GM12878 (cell line): Measurements from ENCODE around the gene TEPSIN. TPM values are rescaled to one million over a fixed set of nuclear protein-coding genes. Genes with fewer than 3 reads are reported as not detected.
A peak's percentile ranks its signal among the peaks of the same experiment; 100 is the strongest.

Experiments used
- BHLHE40 ChIP-seq, 2 experiments: fragments of 450-650 bp in 1 of 2; IDR thresholded peaks; 2 replicates each; pipeline ENCODE4 v1.6.1; 2011 to 2017; ENCODE audit warnings: low read depth in 2 of 2, borderline replicate concordance in 1 of 2, improper control_type of control experiment in 1 of 2, low read length in 1 of 2, mild to moderate bottlenecking in 1 of 2
- CTCF ChIP-seq, 3 experiments: IDR thresholded peaks in 2 of 3; conservative IDR thresholded peaks in 1 of 3; 2 replicates each; pipeline ENCODE4 v1.5.1; 2011; ENCODE audit warnings: low read depth in 3 of 3, low read length in 3 of 3, mild to moderate bottlenecking in 3 of 3, control low read depth in 2 of 3, moderate library complexity in 2 of 3, inconsistent platforms in 1 of 3, mixed read lengths in 1 of 3; ENCODE audit not compliant: control insufficient read depth in 2 of 3, insufficient read depth in 1 of 3; ENCODE audit errors: extremely low read depth in 1 of 3
- ELK1 ChIP-seq: IDR thresholded peaks from 2 replicates; pipeline ENCODE4 v1.6.1; 2012; ENCODE audit warnings: low read depth, low read length, improper control_type of control experiment
- FOS ChIP-seq: IDR thresholded peaks from 3 replicates; pipeline ENCODE4 v1.6.1; 2011; ENCODE audit warnings: borderline replicate concordance; ENCODE audit not compliant: insufficient read length; ENCODE audit errors: extremely low read depth
- HSF1 ChIP-seq: fragments of 150-350 bp; IDR thresholded peaks from 2 replicates; pipeline ENCODE4 v1.6.1; 2014; ENCODE audit warnings: mild to moderate bottlenecking, low read depth, low read length
- IRF4 ChIP-seq: IDR thresholded peaks from 2 replicates; pipeline ENCODE4 v1.6.1; 2011; ENCODE audit warnings: low read depth, low read length
- NR2C1 ChIP-seq: fragments of 450-650 bp; IDR thresholded peaks from 2 replicates; pipeline ENCODE4 v1.6.1; 2017; ENCODE audit warnings: antibody characterized with exemption, mild to moderate bottlenecking, moderate library complexity
- RELB ChIP-seq: fragments of 450-650 bp; IDR thresholded peaks from 2 replicates; pipeline ENCODE4 v1.6.1; 2017; ENCODE audit warnings: low read depth, mild to moderate bottlenecking, moderate library complexity
- TAF1 ChIP-seq: IDR thresholded peaks from 2 replicates; pipeline ENCODE4 v1.6.1; 2011; ENCODE audit warnings: mild to moderate bottlenecking, low read depth, low read length, borderline replicate concordance
- TCF7 ChIP-seq: IDR thresholded peaks from 2 replicates; pipeline ENCODE4 v1.6.1; 2014; ENCODE audit warnings: antibody characterized with exemption, borderline replicate concordance
- ZNF207 ChIP-seq: fragments of 450-650 bp; IDR thresholded peaks from 2 replicates; pipeline ENCODE4 v1.6.1; 2014; ENCODE audit warnings: antibody characterized with exemption, mild to moderate bottlenecking, borderline replicate concordance
- ZNF24 ChIP-seq: fragments of 450-650 bp; IDR thresholded peaks from 2 replicates; pipeline ENCODE4 v1.6.1; 2017; ENCODE audit warnings: antibody characterized with exemption, mild to moderate bottlenecking
- ZNF687 ChIP-seq: fragments of 450-650 bp; IDR thresholded peaks from 2 replicates; pipeline ENCODE4 v1.6.1; 2017; ENCODE audit warnings: mild to moderate bottlenecking, moderate library complexity
- polyA plus RNA-seq, 11 experiments: library from polyadenylated mRNA; depleted of rRNA in 4 of 11; unstranded in 6 of 11; stranded (reverse) in 5 of 11; fragments of >200 nt; fragmentation: Nextera tagmentation in 4 of 11; fragmentation: Illumina TruSeq in 1 of 11; extraction: Ambion mirVana in 4 of 11; extraction: Trizol in 1 of 11; gene quantifications; 1 replicate in 1 of 11; 2 replicates in 10 of 11; pipeline versions ENCODE4 v1.2.1 to v1.2.3, GENCODE V29; 2011 to 2016; ENCODE audit warnings: inconsistent platforms in 2 of 11, missing spikeins in 2 of 11, low read depth in 1 of 11
- total RNA-seq, 4 experiments: library from RNA; depleted of rRNA in 3 of 4; stranded (reverse); fragments of >200 nt in 3 of 4; fragmentation: Illumina TruSeq in 1 of 4; extraction: Trizol in 1 of 4; gene quantifications; 2 replicates each; pipeline versions ENCODE4 v1.2.1 to v1.2.3, GENCODE V29; 2013 to 2021

TEPSIN gene
- total and polyA plus RNA-seq, 10 of the 15 experiments (the other 5 are each of a cell fraction or from before 2014, with no cell fraction given), result 0.87 to 36.7 (median 5.3) TPM

GRCh38 chr17:81222620-81222905 lies 16.3 kb downstream of the TEPSIN start (continued):
- peak in 1 of 2 experiments; percentile 24; a peak in 1 of 4 replicates for TF ChIP-seq BHLHE40 (IDR thresholded peaks at IDR 0.05; ENCODE audit: borderline replicate concordance in 1 of 2, low read depth in 2 of 2, low read length in 1 of 2)
- 0 out of 2 replicates have a peak, but pooled peaks have one; percentile 7 for TF ChIP-seq NR2C1
- TF ChIP-seq CTCF (IDR thresholded peaks at IDR 0.05 in 2 of 3, conservative IDR thresholded peaks at IDR 0.05 in 1 of 3; ENCODE audit: control insufficient read depth in 2 of 3, extremely low read depth in 1 of 3, insufficient read depth in 1 of 3, low read depth in 3 of 3, low read length in 3 of 3), result no peak
- TF ChIP-seq ZNF207, result 0 out of 2 replicates have a peak, but pooled peaks have one; percentile 43
- no peak for TF ChIP-seq ZNF24
- TF ChIP-seq TAF1, result no peak
- no peak for TF ChIP-seq FOS
- TF ChIP-seq HSF1, result no peak
- no peak for TF ChIP-seq TCF7
- no peak for TF ChIP-seq ELK1
- TF ChIP-seq RELB, result no peak
- peak; percentile 23; the same call in 1 of the 2 replicates for TF ChIP-seq ZNF687
- TF ChIP-seq IRF4, result no peak
- TF ChIP-seq, all 136 proteins: peak for 10
